HEK293 (cell line): ENCODE measurements around the gene FOSL1.

Experiments
- CTCF ChIA-PET: fragments of 350-600 bp; formaldehyde crosslinking; extraction: SDS; loops from one replicate; lab custom pipeline; 2021; ENCODE audit warnings: antibody characterized with exemption; lab: Yijun Ruan, JAX
- POLR2A ChIA-PET: fragments of 300-600 bp; formaldehyde crosslinking; extraction: SDS; loops from one replicate; lab custom pipeline; 2020; ENCODE audit warnings: antibody characterized with exemption, inconsistent platforms; lab: Yijun Ruan, JAX
- H3K27ac ChIP-seq: fragments of 200-500 bp; sonication (Bioruptor generic); 2 replicates; pipeline ENCODE4 v1.5.1; 2014; ENCODE audit warnings: low read depth, low read length, control low read depth, inconsistent platforms; ENCODE audit errors: extremely low read depth
- H3K36me3 ChIP-seq, 2 experiments: fragments of 200-500 bp in 1 of 2; sonication (Bioruptor generic) in 1 of 2; 1 replicate in 1 of 2; 2 replicates in 1 of 2; pipeline ENCODE4 v1.5.1; 2014 to 2017; ENCODE audit warnings: inconsistent platforms in 2 of 2, low read length in 2 of 2; ENCODE audit not compliant: control insufficient read depth in 2 of 2, insufficient read depth in 1 of 2
- H3K4me1 ChIP-seq: fragments of 200-500 bp; sonication (Bioruptor generic); 2 replicates; pipeline ENCODE4 v1.5.1; 2014; ENCODE audit warnings: mild to moderate bottlenecking, low read length, inconsistent platforms; ENCODE audit not compliant: control insufficient read depth, insufficient read depth
- H3K4me3 ChIP-seq: 2 replicates; pipeline ENCODE4 v1.5.1; 2011; ENCODE audit warnings: low read depth, mild to moderate bottlenecking, control low read depth, low read length, moderate library complexity
- H3K9me3 ChIP-seq: fragments of 200-500 bp; sonication (Bioruptor generic); 2 replicates; pipeline ENCODE4 v1.5.1; 2014; ENCODE audit warnings: low read depth, low read length, inconsistent platforms; ENCODE audit not compliant: control insufficient read depth, insufficient read depth
- KLF10 ChIP-seq: fragments of 450-650 bp; IDR thresholded peaks from 2 replicates; pipeline ENCODE4 v1.5.1; 2018; ENCODE audit warnings: missing biosample characterization, mild to moderate bottlenecking, missing genetic modification characterization
- WT1 ChIP-seq: fragments of 450-650 bp; formaldehyde crosslinking; IDR thresholded peaks from 2 replicates; pipeline ENCODE4 v1.5.1; 2016; ENCODE audit warnings: missing biosample characterization, missing genetic modification characterization
- ZBTB48 ChIP-seq: fragments of 450-650 bp; formaldehyde crosslinking; IDR thresholded peaks from 2 replicates; pipeline ENCODE4 v1.5.1; 2016; ENCODE audit warnings: missing biosample characterization, missing genetic modification characterization
- ZNF133 ChIP-seq: fragments of 450-650 bp; formaldehyde crosslinking; IDR thresholded peaks from 2 replicates; pipeline ENCODE4 v1.5.1; 2016; ENCODE audit warnings: missing biosample characterization, missing genetic modification characterization
- ZNF146 ChIP-seq: fragments of 450-650 bp; formaldehyde crosslinking; IDR thresholded peaks from 2 replicates; pipeline ENCODE4 v1.5.1; 2016; ENCODE audit warnings: missing biosample characterization, missing genetic modification characterization
- ZNF202 ChIP-seq: fragments of 450-650 bp; formaldehyde crosslinking; IDR thresholded peaks from 2 replicates; pipeline ENCODE4 v1.5.1; 2016; ENCODE audit warnings: missing biosample characterization, missing genetic modification characterization, borderline replicate concordance
- ZNF23 ChIP-seq: fragments of 450-650 bp; formaldehyde crosslinking; IDR thresholded peaks from 2 replicates; pipeline ENCODE4 v1.5.1; 2016; ENCODE audit warnings: missing biosample characterization, missing genetic modification characterization, borderline replicate concordance
- ZNF248 ChIP-seq: fragments of 450-650 bp; formaldehyde crosslinking; IDR thresholded peaks from 2 replicates; pipeline ENCODE4 v1.5.1; 2017; ENCODE audit warnings: missing biosample characterization, missing genetic modification characterization
- ZNF341 ChIP-seq: fragments of 450-650 bp; formaldehyde crosslinking; IDR thresholded peaks from 2 replicates; pipeline ENCODE4; 2016; ENCODE audit warnings: low read depth, missing biosample characterization, missing genetic modification characterization
- ZNF426 ChIP-seq: fragments of 450-650 bp; formaldehyde crosslinking; IDR thresholded peaks from 2 replicates; pipeline ENCODE4 v1.5.1; 2017; ENCODE audit warnings: missing biosample characterization, missing genetic modification characterization, mild to moderate bottlenecking, inconsistent platforms, moderate library complexity
- ZNF48 ChIP-seq: fragments of 450-650 bp; formaldehyde crosslinking; IDR thresholded peaks from 2 replicates; pipeline ENCODE4 v1.5.1; 2016; ENCODE audit warnings: missing biosample characterization, missing genetic modification characterization
- ZNF596 ChIP-seq: fragments of 450-650 bp; IDR thresholded peaks from 2 replicates; pipeline ENCODE4 v1.5.0; 2018; ENCODE audit warnings: missing biosample characterization, mild to moderate bottlenecking, missing genetic modification characterization, moderate library complexity
- ZSCAN16 ChIP-seq: fragments of 450-650 bp; formaldehyde crosslinking; IDR thresholded peaks from 2 replicates; pipeline ENCODE4 v1.5.1; 2016; ENCODE audit warnings: missing biosample characterization, missing genetic modification characterization
- TF ChIP-seq, protein P1 (sequence below): fragments of 450-650 bp; formaldehyde crosslinking; IDR thresholded peaks from 2 replicates; pipeline ENCODE4; 2016; ENCODE audit warnings: missing biosample characterization, missing genetic modification characterization
- TF ChIP-seq, protein P2 (sequence below): fragments of 450-650 bp; formaldehyde crosslinking; IDR thresholded peaks from 2 replicates; pipeline ENCODE4 v1.5.1; 2016; ENCODE audit warnings: missing biosample characterization, missing genetic modification characterization, borderline replicate concordance
- TF ChIP-seq, protein P3 (sequence below): fragments of 450-650 bp; formaldehyde crosslinking; IDR thresholded peaks from 2 replicates; pipeline ENCODE4 v1.5.1; 2016; ENCODE audit warnings: missing biosample characterization, missing genetic modification characterization
- TF ChIP-seq, protein P4 (sequence below): fragments of 450-650 bp; formaldehyde crosslinking; IDR thresholded peaks from 2 replicates; pipeline ENCODE4 v1.5.1; 2016; ENCODE audit warnings: missing biosample characterization, missing genetic modification characterization, borderline replicate concordance
- TF ChIP-seq, protein P5 (sequence below): fragments of 450-650 bp; formaldehyde crosslinking; IDR thresholded peaks from 2 replicates; pipeline ENCODE4 v1.5.1; 2016; ENCODE audit warnings: missing biosample characterization, missing genetic modification characterization
- TF ChIP-seq, protein P6 (sequence below): fragments of 450-650 bp; formaldehyde crosslinking; IDR thresholded peaks from 2 replicates; pipeline ENCODE4 v1.5.1; 2017; ENCODE audit warnings: missing biosample characterization, missing genetic modification characterization

The FOSL1 gene

DNA sequence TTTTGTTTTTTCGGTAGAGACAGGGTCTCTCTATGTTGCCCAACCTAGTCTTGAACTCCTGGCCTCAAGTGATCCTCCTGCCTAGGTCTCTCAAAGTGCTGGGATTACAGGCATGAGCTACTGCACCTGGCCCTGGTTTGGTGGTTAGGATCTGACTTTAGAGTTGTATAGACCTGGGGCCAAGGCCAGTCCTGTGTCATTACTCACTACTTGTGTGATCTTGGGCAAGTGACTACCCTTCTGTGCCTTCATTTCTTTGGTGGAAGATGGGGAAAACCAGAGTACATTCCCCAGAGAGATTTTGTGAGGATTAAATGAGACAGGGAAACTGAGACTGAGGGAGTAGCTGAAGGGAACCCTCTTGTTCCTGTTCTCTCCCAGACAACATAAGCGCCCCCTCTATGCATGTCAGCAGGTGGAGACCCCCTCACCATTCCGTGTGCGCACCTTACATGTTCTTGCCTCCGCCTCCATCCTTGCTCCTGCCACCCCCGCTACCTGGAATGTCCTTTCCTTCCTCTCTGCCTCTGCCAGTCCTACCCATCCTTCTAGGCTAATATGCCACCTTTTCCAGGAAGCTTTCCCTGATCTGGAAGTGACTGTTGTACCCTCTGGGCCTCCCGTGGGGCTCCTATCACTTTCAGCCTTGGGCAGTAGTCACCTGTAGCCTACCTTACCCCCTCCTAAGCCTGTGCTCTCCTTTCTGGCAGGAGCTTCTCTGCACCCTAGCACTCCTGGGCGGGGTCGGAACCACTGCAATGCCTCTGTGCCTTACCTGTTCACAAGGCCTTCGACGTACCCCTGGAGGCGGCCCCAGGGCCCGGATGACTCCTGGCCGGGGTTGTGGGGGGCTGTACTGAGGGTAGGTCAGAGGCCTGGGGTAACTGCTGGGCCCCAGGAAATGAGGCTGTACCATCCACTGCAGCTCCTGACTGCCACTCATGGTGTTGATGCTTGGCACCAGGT lies 3.9 kb downstream of the FOSL1 start:
- ChIA-PET CTCF (interaction anchor here (0.5 to 3.5 kb wide), 7 partner anchors 8 to 97 kb away, joined by 3 to 36 read pairs (median 3); partner anchors contain the start of genes CCDC85B, FIBP and MUS81), POLR2A (interaction anchor here (1.0 kb wide), 1 partner anchor 15 kb away, joined by 3 read pairs; no protein-coding TSS in a partner anchor)
- Histone ChIP-seq H3K9me3 (no peaks in the 10 kb centered on the region), H3K4me3 (no peak overlapping the region), H3K27ac (no peak overlapping the region), H3K4me1 (no peaks in the 10 kb centered on the region), H3K36me3 (peaks cover 0 to 3% of the 10 kb centered on the region in 2 experiments; a peak in 1 of 3 replicates)
- TF ChIP-seq, protein P1, sequence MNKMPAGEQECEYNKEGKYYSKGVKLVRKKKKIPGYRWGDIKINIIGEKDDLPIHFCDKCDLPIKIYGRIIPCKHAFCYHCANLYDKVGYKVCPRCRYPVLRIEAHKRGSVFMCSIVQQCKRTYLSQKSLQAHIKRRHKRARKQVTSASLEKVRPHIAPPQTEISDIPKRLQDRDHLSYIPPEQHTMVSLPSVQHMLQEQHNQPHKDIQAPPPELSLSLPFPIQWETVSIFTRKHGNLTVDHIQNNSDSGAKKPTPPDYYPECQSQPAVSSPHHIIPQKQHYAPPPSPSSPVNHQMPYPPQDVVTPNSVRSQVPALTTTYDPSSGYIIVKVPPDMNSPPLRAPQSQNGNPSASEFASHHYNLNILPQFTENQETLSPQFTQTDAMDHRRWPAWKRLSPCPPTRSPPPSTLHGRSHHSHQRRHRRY (tag by site-specific recombination), result no peak
- TF ChIP-seq ZNF23 (no peak), ZBTB48 (no peak), ZSCAN16 (no peak), ZNF426 (tag by site-specific recombination) (no peak), ZNF596 (no peak), ZNF341 (tag by site-specific recombination) (no peak), KLF10 (tag by site-specific recombination) (no peak), ZNF133 (tag by site-specific recombination) (no peak), ZNF202 (tag by site-specific recombination) (no peak)
- TF ChIP-seq, protein P2, sequence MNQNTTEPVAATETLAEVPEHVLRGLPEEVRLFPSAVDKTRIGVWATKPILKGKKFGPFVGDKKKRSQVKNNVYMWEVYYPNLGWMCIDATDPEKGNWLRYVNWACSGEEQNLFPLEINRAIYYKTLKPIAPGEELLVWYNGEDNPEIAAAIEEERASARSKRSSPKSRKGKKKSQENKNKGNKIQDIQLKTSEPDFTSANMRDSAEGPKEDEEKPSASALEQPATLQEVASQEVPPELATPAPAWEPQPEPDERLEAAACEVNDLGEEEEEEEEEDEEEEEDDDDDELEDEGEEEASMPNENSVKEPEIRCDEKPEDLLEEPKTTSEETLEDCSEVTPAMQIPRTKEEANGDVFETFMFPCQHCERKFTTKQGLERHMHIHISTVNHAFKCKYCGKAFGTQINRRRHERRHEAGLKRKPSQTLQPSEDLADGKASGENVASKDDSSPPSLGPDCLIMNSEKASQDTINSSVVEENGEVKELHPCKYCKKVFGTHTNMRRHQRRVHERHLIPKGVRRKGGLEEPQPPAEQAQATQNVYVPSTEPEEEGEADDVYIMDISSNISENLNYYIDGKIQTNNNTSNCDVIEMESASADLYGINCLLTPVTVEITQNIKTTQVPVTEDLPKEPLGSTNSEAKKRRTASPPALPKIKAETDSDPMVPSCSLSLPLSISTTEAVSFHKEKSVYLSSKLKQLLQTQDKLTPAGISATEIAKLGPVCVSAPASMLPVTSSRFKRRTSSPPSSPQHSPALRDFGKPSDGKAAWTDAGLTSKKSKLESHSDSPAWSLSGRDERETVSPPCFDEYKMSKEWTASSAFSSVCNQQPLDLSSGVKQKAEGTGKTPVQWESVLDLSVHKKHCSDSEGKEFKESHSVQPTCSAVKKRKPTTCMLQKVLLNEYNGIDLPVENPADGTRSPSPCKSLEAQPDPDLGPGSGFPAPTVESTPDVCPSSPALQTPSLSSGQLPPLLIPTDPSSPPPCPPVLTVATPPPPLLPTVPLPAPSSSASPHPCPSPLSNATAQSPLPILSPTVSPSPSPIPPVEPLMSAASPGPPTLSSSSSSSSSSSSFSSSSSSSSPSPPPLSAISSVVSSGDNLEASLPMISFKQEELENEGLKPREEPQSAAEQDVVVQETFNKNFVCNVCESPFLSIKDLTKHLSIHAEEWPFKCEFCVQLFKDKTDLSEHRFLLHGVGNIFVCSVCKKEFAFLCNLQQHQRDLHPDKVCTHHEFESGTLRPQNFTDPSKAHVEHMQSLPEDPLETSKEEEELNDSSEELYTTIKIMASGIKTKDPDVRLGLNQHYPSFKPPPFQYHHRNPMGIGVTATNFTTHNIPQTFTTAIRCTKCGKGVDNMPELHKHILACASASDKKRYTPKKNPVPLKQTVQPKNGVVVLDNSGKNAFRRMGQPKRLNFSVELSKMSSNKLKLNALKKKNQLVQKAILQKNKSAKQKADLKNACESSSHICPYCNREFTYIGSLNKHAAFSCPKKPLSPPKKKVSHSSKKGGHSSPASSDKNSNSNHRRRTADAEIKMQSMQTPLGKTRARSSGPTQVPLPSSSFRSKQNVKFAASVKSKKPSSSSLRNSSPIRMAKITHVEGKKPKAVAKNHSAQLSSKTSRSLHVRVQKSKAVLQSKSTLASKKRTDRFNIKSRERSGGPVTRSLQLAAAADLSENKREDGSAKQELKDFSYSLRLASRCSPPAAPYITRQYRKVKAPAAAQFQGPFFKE, result no peak
- TF ChIP-seq, protein P3, sequence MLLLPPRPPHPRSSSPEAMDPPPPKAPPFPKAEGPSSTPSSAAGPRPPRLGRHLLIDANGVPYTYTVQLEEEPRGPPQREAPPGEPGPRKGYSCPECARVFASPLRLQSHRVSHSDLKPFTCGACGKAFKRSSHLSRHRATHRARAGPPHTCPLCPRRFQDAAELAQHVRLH (tag by site-specific recombination), result no peak

DNA sequence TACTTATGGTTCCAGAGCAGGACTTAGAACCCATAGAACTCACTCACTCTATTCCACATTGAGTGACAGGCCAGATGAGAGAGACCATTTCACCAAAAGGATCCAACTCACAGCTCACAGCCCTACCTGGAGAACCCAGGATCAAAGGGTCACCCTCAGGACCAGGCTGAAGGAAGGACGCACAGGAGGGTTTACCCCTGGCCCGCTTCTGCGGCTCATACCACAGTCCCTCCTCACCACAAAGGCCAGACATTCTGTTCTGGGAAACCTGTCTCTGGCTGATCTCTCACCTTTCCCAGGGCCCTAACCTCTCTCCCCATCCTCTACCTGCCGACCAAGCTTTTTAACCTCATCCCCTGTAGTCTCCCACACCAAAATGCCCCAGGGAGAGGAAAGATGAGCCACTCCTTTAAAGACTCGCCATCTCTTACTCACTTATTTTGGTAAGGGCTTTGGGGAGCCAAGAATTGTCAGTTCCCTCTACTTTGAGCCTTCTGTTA lies 4.7 kb downstream of the FOSL1 start:
- POLR2A ChIA-PET, result interaction anchor here (0.5 kb wide), 1 partner anchor 364 kb away, joined by 4 read pairs; no protein-coding TSS in a partner anchor
- Histone ChIP-seq H3K4me1 (no peaks in the 10 kb centered on the region), H3K4me3 (no peak overlapping the region), H3K27ac (no peak overlapping the region), H3K9me3 (no peaks in the 10 kb centered on the region), H3K36me3 (peaks cover 0 to 3% of the 10 kb centered on the region in 2 experiments; a peak in 1 of 3 replicates)
- CTCF ChIA-PET, result interaction anchor here (1.2 kb wide), 1 partner anchor 16 kb away, joined by 3 read pairs; no protein-coding TSS in a partner anchor
- TF ChIP-seq, protein P4, sequence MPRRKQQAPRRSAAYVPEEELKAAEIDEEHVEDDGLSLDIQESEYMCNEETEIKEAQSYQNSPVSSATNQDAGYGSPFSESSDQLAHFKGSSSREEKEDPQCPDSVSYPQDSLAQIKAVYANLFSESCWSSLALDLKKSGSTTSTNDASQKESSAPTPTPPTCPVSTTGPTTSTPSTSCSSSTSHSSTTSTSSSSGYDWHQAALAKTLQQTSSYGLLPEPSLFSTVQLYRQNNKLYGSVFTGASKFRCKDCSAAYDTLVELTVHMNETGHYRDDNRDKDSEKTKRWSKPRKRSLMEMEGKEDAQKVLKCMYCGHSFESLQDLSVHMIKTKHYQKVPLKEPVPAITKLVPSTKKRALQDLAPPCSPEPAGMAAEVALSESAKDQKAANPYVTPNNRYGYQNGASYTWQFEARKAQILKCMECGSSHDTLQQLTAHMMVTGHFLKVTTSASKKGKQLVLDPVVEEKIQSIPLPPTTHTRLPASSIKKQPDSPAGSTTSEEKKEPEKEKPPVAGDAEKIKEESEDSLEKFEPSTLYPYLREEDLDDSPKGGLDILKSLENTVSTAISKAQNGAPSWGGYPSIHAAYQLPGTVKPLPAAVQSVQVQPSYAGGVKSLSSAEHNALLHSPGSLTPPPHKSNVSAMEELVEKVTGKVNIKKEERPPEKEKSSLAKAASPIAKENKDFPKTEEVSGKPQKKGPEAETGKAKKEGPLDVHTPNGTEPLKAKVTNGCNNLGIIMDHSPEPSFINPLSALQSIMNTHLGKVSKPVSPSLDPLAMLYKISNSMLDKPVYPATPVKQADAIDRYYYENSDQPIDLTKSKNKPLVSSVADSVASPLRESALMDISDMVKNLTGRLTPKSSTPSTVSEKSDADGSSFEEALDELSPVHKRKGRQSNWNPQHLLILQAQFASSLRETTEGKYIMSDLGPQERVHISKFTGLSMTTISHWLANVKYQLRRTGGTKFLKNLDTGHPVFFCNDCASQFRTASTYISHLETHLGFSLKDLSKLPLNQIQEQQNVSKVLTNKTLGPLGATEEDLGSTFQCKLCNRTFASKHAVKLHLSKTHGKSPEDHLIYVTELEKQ (tag by site-specific recombination), result no peak
- TF ChIP-seq, protein P5, sequence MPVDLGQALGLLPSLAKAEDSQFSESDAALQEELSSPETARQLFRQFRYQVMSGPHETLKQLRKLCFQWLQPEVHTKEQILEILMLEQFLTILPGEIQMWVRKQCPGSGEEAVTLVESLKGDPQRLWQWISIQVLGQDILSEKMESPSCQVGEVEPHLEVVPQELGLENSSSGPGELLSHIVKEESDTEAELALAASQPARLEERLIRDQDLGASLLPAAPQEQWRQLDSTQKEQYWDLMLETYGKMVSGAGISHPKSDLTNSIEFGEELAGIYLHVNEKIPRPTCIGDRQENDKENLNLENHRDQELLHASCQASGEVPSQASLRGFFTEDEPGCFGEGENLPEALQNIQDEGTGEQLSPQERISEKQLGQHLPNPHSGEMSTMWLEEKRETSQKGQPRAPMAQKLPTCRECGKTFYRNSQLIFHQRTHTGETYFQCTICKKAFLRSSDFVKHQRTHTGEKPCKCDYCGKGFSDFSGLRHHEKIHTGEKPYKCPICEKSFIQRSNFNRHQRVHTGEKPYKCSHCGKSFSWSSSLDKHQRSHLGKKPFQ (tag by site-specific recombination), result no peak
- TF ChIP-seq, protein P6, sequence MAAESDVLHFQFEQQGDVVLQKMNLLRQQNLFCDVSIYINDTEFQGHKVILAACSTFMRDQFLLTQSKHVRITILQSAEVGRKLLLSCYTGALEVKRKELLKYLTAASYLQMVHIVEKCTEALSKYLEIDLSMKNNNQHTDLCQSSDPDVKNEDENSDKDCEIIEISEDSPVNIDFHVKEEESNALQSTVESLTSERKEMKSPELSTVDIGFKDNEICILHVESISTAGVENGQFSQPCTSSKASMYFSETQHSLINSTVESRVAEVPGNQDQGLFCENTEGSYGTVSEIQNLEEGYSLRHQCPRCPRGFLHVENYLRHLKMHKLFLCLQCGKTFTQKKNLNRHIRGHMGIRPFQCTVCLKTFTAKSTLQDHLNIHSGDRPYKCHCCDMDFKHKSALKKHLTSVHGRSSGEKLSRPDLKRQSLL (tag by site-specific recombination), result no peak
- TF ChIP-seq ZNF146 (tag by site-specific recombination), result no peak
- no peak for TF ChIP-seq ZNF248 (tag by site-specific recombination)
- no peak for TF ChIP-seq WT1
- TF ChIP-seq ZNF48 (tag by site-specific recombination), result no peak
